NCI-H1694 (cell line): ENCODE results near the gene IRGC.
"Not testable (repeated sequence)": the region's sequence is repeated elsewhere in the genome, so short reads cannot be mapped to it uniquely, and the experiment has no call there.

ENCODE experiments used
- DNase-seq: peaks from one replicate; lab custom pipeline; 2025; lab: John Stamatoyannopoulos, UW

The IRGC gene

DNA sequence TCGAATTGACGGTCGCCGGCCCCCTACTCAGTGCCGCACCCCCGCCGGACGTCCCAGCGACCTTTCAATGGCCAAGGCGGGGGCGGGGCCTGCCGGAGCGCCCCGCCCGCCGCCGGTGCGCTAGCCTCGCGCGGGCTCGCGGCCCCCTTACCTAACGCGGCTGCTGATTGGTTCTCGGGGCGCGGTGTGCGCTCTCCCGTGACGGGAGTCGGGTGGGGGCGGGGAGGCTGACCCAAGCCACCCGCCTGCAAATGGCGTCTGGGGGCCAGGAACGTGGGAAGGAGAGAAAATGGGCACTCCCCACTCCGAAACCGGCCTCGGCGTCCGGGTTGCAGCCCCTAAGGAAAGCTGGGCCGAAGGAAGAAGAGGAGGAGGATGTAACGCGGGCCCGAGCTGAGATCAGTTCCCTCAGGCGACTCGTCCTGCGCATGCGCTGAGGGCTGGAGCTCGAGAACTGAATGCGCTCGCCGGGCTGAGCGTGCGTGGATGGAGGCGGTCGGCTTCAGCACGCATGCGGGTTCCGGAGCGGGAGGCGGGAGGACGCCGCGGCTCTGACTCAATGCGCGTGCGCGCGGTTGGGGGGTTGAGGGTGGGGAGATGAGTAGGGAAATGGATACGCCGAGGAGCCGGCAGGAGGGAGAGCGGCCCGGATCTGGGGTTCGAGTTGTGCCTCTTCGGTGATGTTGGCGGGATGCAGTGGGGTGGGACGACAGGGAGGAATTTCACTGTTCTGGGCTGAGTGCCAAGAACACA lies 38.8 kb downstream of the IRGC start, which contains the start of gene SMG9:
SMG9 (minus strand) TSS at position 460 of the 753 bp plus-strand sequence. CDS start 4,221 bp downstream, outside the sequence.
- peak; percentile 95 for DNase-seq

DNA sequence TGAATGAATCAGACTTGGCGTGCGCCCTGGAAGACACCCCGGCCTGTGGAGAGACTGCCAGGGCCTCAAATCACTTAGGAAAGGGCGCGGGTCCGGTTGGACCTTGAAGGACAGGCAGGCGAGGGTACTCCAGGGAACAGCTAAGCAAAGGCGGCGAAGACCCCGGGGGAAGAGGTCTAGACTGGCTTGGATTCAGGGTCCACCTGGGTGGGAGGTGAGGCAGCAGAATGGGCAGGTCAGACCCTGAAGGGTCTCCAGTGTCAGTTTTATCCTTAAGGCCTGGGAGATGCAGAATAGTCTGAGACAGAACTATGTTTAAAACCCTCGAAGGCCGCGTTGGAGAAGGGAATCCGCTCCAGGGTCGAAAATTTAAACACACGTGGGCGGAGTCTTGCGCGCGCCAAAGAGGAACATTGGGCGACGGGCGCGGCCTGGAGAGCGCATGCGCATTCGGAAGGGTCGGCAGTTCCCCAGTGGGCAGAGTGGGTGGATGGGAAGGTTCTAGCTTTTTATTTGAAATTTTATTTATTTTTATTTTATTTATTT lies 39.5 kb downstream of the IRGC start:
- peak; percentile 76 for DNase-seq

DNA sequence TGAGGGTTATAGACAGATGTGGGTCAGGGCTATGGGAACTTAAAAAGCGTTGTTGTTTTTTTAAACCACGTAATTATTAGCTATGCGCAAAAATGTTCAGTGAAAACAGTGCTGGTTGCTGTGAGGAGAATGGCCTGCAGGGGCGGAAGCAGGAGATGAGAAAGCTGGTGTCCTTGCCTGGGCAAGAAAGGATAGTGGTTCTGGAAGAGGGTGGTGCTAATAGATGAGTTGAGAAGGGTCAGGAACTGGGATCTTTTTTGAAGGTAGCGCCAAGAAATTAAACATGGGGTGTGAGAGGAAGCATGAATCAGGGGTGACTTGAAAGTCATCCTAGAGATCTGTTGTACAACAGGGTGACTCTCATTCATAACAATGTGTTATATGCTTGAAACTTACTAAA lies 43.6 kb downstream of the IRGC start:
- no peak for DNase-seq

DNA sequence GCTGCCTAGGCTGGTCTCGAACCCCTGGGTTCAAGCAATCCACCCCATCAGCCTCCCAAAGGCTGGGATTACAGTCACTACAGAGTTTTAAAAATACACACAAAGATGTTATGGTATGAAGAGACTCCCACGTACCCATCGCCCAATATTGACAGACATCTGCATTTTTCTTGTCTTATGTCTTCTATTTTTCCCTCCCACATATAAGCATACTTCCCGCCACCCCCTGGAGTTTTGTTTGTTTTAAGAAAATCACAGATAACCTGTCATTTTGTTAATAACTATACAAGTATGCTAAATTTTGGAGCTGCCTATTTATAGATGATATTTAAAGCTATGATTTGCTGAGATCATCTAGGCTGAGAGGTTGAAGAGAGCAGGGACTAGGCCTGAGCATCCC lies 45.1 kb downstream of the IRGC start:
- no peak for DNase-seq

DNA sequence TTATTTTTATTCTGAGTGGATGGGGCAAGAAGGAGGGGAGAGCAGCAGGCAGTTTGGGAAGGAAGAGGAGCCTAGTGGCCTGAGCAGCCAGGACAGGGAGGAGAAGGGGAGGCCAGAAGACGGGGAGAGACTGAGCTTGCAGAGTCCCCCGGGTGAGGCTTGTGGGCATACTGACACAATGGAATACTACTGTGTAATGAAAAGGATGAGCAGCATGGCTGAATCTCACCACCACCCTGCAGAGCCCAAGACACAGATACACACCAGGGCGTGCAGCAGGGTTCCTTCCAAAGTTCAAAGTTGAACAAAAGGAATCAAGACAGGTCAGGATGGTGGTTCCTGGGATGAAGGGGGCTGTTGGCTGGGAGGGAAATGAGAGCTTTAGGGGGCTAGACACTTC lies 46.9 kb downstream of the IRGC start:
- DNase-seq, result no peak

DNA sequence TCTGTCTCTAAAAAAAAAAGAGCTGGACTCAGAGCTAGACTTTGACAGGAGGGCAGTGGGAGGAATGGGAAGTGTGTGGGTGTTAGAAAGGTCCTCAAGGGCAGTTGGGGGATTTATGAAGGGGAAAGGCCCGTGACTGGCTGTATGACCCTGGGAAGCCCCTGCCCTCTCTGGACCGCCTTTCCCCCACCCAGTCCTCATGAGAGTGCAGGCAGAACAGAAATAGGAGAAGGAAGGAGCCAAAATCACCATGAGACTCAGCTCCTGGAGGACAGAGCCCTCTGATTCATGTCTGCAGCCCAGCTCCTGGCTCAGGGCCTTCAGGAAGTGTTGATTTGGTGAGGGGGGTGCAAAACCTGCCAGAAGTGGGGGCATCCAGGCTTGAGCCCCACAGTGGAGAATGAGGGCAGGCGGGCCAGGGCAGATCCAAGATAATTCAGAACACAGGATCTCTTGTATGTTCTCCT lies 47.6 kb downstream of the IRGC start:
- no peak for DNase-seq

DNA sequence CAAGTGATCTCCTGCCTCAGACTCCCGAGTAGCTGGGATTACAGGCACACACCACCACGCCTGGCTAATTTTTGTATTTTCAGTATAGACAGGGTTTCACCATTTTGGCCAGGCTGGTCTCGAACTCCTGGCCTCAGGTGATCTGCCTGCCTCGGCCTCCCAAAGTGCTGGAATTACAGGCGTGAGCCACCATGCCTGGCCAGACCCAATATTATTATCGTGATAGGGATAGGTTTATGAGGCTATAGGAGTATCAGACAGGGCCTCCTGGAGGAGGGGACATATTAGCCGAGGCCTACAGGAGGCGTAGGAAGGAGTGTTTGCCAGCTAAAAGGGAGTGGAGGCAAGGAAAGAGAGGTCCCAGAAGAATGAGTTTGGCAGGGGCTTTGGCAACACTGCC lies 48.8 kb downstream of the IRGC start:
- not testable (repeated sequence) for DNase-seq

DNA sequence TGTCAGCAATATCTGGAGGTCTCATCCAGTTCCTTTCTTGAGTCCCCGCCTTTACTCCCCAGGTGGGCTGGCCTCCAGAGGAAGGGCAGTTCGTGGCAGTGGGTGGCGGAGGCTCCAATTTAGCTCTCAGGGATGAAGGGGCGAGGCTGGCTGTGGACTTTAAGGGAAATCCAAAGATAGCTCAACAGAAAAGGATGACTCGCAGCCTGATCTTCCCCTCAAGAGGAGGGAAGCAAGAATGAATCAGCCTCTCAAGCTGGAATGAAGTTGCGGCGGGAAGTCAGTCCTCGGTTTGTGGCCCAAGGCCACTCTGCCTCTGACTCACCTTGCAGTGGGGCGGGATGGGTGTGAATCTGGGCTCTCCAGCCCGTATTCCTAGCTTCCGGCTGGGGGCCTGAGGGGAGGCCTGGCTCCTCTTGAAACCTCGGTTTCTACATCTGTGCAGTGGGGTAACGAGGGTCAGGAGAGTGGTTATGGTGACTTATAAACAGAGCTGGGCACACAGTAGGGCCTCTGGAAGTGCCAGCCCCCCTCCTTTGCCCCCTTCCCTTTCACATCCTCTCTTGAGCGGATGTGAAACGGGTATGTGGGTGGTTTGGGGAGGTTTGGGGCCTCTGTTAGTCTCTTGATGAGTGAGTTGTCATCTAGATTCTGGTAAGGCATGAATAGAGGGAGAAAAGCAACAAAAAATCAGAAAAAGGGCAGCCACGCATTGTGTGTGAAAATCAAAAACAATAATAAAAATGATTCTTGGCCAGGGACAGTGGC lies 49.4 kb downstream of the IRGC start:
- DNase-seq, result no peak

DNA sequence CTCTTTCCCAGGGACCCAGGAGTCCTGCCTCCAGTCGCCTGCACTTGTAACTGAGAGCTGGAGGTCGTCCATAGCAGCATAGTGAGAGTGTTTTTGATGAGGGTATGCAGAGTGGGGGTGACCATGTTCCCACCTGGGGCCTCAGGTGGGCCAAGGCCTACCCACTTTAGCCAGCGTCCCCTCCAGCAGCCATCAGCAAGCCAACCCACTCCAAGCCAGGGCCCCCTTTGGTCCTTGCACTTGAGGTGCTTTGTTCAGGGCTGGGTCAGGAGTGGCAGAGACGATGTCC lies 50.8 kb downstream of the IRGC start:
- DNase-seq, result no peak

DNA sequence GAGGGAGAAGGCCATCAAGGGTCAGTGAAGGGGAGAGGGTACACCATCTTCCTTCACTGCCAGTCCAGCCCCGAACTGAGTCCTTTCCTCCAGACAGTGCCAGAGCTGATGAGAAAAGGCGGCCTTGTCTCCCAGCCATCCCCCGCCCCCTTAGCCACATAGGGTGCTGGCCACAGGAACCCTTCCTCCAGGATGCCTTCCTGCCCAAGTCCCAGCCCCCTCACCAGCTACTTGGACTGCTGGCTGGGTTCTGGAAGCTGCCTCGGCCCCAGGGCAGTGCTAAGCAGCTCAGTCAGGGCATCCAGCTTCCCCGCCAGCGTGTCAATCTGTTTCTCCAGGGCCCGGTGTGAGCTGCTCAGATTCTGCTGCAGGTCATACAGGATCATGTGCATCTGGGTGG lies 51.4 kb downstream of the IRGC start:
- no peak for DNase-seq

DNA sequence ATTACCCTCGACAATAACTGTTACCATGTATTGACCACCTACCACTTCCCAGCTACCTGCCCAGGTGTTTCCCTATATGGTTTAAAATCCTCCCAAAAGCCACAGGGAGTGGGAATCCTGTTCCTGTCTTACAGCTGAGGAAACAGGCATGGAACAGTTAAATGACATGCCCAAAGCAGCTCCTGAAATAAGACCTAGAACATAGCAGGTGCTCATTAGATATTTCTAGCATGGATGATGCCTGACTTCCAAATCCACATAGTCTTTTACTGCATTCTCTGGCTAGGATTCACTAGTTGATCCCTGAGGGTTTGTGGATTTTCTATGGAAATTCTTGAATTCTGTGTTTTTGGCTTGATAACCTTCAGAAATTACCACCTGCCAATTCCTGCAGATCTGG lies 51.9 kb downstream of the IRGC start:
- DNase-seq, result no peak

DNA sequence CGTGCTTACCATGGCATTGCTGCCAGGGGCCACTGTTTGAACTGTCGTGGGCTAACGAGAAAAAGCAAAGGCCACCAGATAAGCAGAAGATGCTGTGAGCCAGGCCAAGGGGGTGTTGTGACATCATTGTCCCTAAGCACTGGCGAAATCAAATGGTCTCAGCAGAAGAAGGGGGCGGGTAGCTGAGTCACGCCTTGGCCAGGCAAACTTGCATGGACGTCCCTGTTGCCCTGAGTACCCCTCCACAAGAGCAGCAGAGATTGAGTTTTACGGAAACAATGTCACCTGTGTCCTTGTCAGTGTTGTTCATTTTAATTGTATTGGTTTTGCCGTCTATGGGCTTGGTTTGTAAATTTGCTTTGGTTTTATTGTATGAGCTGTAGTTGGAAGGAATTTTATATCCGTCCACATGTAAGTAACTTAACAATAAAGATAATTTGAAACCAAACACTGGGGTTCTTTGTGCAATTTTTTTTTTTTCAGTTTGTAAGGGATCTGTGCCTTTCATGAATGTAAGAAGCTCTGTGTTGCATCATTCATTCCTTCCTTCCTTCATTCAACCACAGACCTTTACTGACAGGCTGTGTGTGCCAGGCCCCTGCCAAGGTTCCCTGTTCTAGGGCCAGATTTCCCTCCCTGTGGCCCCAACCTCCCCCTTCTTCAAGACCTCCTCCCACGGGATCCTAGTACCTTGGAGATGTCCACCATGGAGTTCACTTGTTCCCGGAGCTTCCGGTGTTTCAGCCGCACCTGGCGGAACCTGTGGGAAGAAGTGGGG lies 52.6 kb downstream of the IRGC start:
- DNase-seq, result no peak

DNA sequence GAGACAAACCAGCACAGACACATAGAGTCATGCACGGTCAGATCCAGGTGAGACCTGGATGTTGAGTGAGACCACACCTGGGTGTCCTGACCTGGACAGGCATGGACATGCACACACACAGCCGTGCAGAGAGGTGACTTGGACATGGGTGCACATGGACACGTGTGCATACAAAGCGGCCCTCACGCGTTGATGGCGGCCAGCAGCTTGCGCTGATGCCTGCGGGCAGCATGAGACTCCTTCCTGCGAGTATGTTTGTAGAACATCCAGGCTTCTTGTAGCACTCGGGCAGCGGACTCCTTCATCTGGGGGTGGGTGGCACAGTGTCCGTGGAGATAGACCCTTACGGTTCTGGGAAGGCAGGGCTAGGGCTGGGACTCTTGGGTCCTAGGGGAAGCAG lies 53.4 kb downstream of the IRGC start:
- no peak for DNase-seq
